Keratinocyte (primary cell): Measurements from ENCODE around the gene ACBD3.

ENCODE experiments used
- CTCF ChIP-seq, 3 experiments: IDR thresholded peaks in 1 of 3; conservative IDR thresholded peaks in 1 of 3; optimal IDR thresholded peaks in 1 of 3; 2 replicates in 2 of 3; 3 replicates in 1 of 3; pipeline versions ENCODE3 to v1.5.1; 2011; ENCODE audit warnings: low read length in 3 of 3, mild to moderate bottlenecking in 3 of 3, moderate library complexity in 2 of 3, control low read depth in 1 of 3, inconsistent platforms in 1 of 3; ENCODE audit not compliant: insufficient read depth in 2 of 3; ENCODE audit errors: extremely low read depth in 1 of 3
- EZH2 ChIP-seq: IDR thresholded peaks from one replicate; pipeline ENCODE4 v1.6.1; 2012; ENCODE audit warnings: inconsistent platforms, mild to moderate bottlenecking, low read length, moderate library complexity

GRCh38 chr1:226154593-226154992, 31.9 kb downstream of the ACBD3 start:
- no peak for TF ChIP-seq CTCF (optimal IDR thresholded peaks at IDR 0.05 in 1 of 3, IDR thresholded peaks at IDR 0.05 in 1 of 3, conservative IDR thresholded peaks at IDR 0.05 in 1 of 3; ENCODE audit: extremely low read depth in 1 of 3, insufficient read depth in 2 of 3, low read length in 3 of 3)
- no peak for TF ChIP-seq EZH2
